Astrocyte (in vitro differentiated cells and primary cell): ENCODE measurements around the gene LRRC43. TPM values are rescaled to one million over a fixed set of nuclear protein-coding genes. Genes with fewer than 3 reads are reported as not detected.

Source experiments
- DNase-seq: peaks from one replicate; pipeline ENCODE4 v3.0.0-alpha.2; 2010; ENCODE audit warnings: low read depth
- FAIRE-seq: peaks from 2 replicates; lab custom pipeline; 2011; peaks lifted over from hg19 to GRCh38; lab: Jason Lieb, UNC
- H2AFZ ChIP-seq: 2 replicates; pipeline ENCODE4 v1.6.0; 2012; ENCODE audit warnings: low read depth, low read length, inconsistent platforms
- H3K27ac ChIP-seq: 2 replicates; pipeline ENCODE4 v1.5.1; 2011; ENCODE audit warnings: low read depth, low read length, inconsistent platforms
- H3K27me3 ChIP-seq: 2 replicates; pipeline ENCODE4 v1.6.0; 2011; ENCODE audit warnings: low read length, inconsistent platforms; ENCODE audit not compliant: insufficient read depth
- H3K36me3 ChIP-seq: 2 replicates; pipeline ENCODE4 v1.5.1; 2011; ENCODE audit warnings: low read length, inconsistent platforms; ENCODE audit not compliant: insufficient read depth
- H3K4me1 ChIP-seq: 2 replicates; pipeline ENCODE4 v1.5.1; 2011; ENCODE audit warnings: low read length, inconsistent platforms; ENCODE audit not compliant: insufficient read depth
- H3K4me2 ChIP-seq: 2 replicates; pipeline ENCODE4 v1.6.0; 2012; ENCODE audit warnings: low read length, inconsistent platforms
- H3K4me3 ChIP-seq: 2 replicates; pipeline ENCODE4 v1.5.1; 2011; ENCODE audit warnings: low read depth, mild to moderate bottlenecking, low read length, inconsistent platforms; ENCODE audit not compliant: insufficient read depth
- H3K79me2 ChIP-seq: 2 replicates; pipeline ENCODE4 v1.6.0; 2012; ENCODE audit warnings: mild to moderate bottlenecking, low read length, inconsistent platforms; ENCODE audit not compliant: insufficient read depth
- H3K9ac ChIP-seq: 2 replicates; pipeline ENCODE4 v1.6.0; 2012; ENCODE audit warnings: mild to moderate bottlenecking, low read length, inconsistent platforms
- H3K9me3 ChIP-seq: 2 replicates; pipeline ENCODE4 v1.5.1; 2012; ENCODE audit warnings: low read depth, mild to moderate bottlenecking, low read length, inconsistent platforms; ENCODE audit not compliant: insufficient read depth
- H4K20me1 ChIP-seq: 2 replicates; pipeline ENCODE4 v1.6.0; 2012; ENCODE audit warnings: low read length, inconsistent platforms; ENCODE audit not compliant: insufficient read depth
- H3K27ac Mint-ChIP-seq: one replicate; pipeline ENCODE4 v1.8.0; 2021; ENCODE audit warnings: mild to moderate bottlenecking, mixed read lengths; ENCODE audit not compliant: unreplicated experiment
- H3K27me3 Mint-ChIP-seq: one replicate; pipeline ENCODE4 v1.8.0; 2021; ENCODE audit warnings: low read depth, mixed read lengths; ENCODE audit not compliant: unreplicated experiment
- H3K36me3 Mint-ChIP-seq: one replicate; pipeline ENCODE4 v1.8.0; 2021; ENCODE audit warnings: low read depth, mixed read lengths; ENCODE audit not compliant: unreplicated experiment
- H3K4me1 Mint-ChIP-seq: one replicate; pipeline ENCODE4 v1.8.0; 2021; ENCODE audit warnings: low read depth, mixed read lengths; ENCODE audit not compliant: unreplicated experiment
- H3K4me3 Mint-ChIP-seq: one replicate; pipeline ENCODE4 v1.8.0; 2021; ENCODE audit warnings: mild to moderate bottlenecking, moderate library complexity, mixed read lengths; ENCODE audit not compliant: unreplicated experiment
- H3K9me3 Mint-ChIP-seq: one replicate; pipeline ENCODE4 v1.8.0; 2021; ENCODE audit warnings: mild to moderate bottlenecking, mixed read lengths; ENCODE audit not compliant: unreplicated experiment
- CTCF ChIP-seq: IDR thresholded peaks from 2 replicates; pipeline ENCODE4 v1.5.1; 2011; ENCODE audit warnings: low read depth, mild to moderate bottlenecking, inconsistent platforms, low read length, moderate library complexity; ENCODE audit not compliant: insufficient read depth
- EZH2 ChIP-seq: IDR thresholded peaks from 2 replicates; pipeline ENCODE4 v1.6.1; 2012; ENCODE audit warnings: mild to moderate bottlenecking, low read length, inconsistent platforms; ENCODE audit not compliant: insufficient read depth
- total RNA-seq: library from RNA; stranded (reverse); gene quantifications from 2 replicates; pipeline ENCODE4 v1.2.1, GENCODE V29; 2021

Gene LRRC43
- total RNA-seq, 1 donor from 2014 or later = 0.73 TPM

DNA sequence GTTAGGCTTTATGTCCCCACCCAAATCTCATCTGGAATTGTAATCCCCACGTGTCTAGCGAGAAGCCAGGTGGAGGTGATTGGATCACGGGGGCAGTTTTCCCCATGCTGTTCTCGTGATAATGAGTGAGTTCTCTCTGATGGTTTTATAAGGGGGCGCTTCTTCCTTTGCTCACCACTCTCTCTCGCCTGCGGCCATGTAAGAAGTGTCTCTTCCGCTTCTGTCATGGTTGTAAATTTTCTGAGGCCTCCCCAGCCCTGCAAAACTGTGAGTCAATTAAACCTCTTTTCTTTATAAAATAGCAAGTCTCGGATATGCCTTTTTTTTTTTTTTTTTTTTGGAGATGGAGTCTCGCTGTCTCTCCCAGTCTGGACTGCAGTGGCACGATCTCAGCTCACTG is 22.2 kb upstream of the LRRC43 start:
- H3K9ac ChIP-seq = no peak overlapping the region
- H3K4me2 ChIP-seq = no peak overlapping the region
- Mint-ChIP-seq H3K4me3 (no peak overlapping the region), H3K36me3 (peaks cover 2% of the 10 kb centered on the region), H3K27me3 (peaks cover 7% of the 10 kb centered on the region), H3K27ac (no peak overlapping the region), H3K4me1 (no peaks in the 10 kb centered on the region), H3K9me3 (no peaks in the 10 kb centered on the region)
- no peaks in the 10 kb centered on the region for H3K4me1 ChIP-seq
- H3K27me3 ChIP-seq = no peaks in the 10 kb centered on the region
- H2AFZ ChIP-seq = no peak overlapping the region
- no peaks in the 10 kb centered on the region for H3K79me2 ChIP-seq
- no peak for FAIRE-seq
- peaks cover 3% of the 10 kb centered on the region for H3K9me3 ChIP-seq
- DNase-seq = no peak
- H3K4me3 ChIP-seq = no peak overlapping the region
- H3K36me3 ChIP-seq = no peaks in the 10 kb centered on the region
- TF ChIP-seq CTCF (no peak), EZH2 (no peak)
- H4K20me1 ChIP-seq = no peaks in the 10 kb centered on the region
- H3K27ac ChIP-seq = no peak overlapping the region

DNA sequence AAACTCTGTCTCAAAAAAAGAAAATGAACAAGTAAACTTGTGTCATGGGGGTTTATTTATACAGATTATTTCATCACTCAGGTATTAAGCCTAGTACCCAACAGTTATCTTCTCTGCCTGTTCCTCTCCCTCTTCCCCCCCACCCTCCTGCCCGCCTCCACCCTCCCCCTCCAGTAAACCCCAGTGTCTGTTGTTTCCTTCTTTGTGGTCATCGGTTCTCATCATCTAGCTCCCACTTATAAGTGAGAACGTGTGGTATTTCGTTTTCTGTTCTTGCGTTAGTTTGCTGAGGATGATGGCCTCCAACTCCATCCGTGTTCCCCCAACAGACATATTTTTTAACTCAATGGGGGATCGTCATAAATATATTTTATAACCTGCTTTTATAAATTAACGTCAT is 21.2 kb upstream of the LRRC43 start:
- Mint-ChIP-seq H3K4me3 (no peak overlapping the region), H3K4me1 (no peaks in the 10 kb centered on the region), H3K9me3 (no peaks in the 10 kb centered on the region), H3K36me3 (peaks cover 2% of the 10 kb centered on the region), H3K27ac (no peak overlapping the region), H3K27me3 (peaks cover 2% of the 10 kb centered on the region)
- DNase-seq (no peak), FAIRE-seq (no peak)
- no peak for TF ChIP-seq CTCF
- TF ChIP-seq EZH2 = no peak
- Histone ChIP-seq H3K79me2 (no peaks in the 10 kb centered on the region), H4K20me1 (no peaks in the 10 kb centered on the region), H3K27ac (no peak overlapping the region), H3K9me3 (peaks cover 3% of the 10 kb centered on the region), H2AFZ (no peak overlapping the region), H3K4me2 (no peak overlapping the region), H3K4me1 (no peaks in the 10 kb centered on the region), H3K27me3 (no peaks in the 10 kb centered on the region), H3K9ac (no peak overlapping the region), H3K4me3 (no peak overlapping the region), H3K36me3 (no peaks in the 10 kb centered on the region)

DNA sequence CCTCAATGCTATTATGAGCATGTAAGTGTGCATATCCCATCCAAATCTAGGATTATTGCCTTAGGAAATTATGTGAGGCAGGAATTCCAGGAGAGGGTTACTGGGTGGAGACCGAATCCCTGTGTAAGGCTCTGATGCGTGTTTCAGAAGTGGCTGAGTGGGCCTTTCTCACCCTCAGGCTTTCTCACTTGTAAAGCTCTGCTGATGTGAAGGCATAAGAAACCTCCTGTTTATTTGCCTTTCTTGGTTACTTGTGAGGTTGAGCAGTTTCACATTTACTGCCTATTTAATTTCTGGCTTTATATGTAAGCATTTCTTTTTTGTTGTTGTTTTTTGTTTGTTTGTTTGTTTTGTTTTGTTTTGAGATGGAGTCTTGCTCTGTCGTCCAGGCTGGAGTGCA is 19.9 kb upstream of the LRRC43 start:
- H3K27ac Mint-ChIP-seq = no peak overlapping the region
- no peak for DNase-seq

More for the DNA sequence above, 19.9 kb upstream of the LRRC43 start:
- peaks cover 3% of the 10 kb centered on the region for H3K27me3 ChIP-seq
- no peaks in the 10 kb centered on the region for H3K79me2 ChIP-seq
- Mint-ChIP-seq H3K36me3 (no peaks in the 10 kb centered on the region), H3K4me1 (no peaks in the 10 kb centered on the region), H3K4me3 (no peak overlapping the region), H3K9me3 (no peaks in the 10 kb centered on the region), H3K27me3 (peaks cover 2% of the 10 kb centered on the region)
- no peak for FAIRE-seq
- no peak overlapping the region for H3K4me2 ChIP-seq
- TF ChIP-seq CTCF (no peak), EZH2 (no peak)
- H4K20me1 ChIP-seq = no peaks in the 10 kb centered on the region
- H3K4me3 ChIP-seq = no peak overlapping the region
- H3K27ac ChIP-seq = no peak overlapping the region
- H2AFZ ChIP-seq = no peak overlapping the region
- H3K4me1 ChIP-seq = no peaks in the 10 kb centered on the region
- H3K9me3 ChIP-seq = peaks cover 3% of the 10 kb centered on the region
- no peaks in the 10 kb centered on the region for H3K36me3 ChIP-seq
- no peak overlapping the region for H3K9ac ChIP-seq
